GM12878 (cell line): ENCODE measurements around the gene SRI. TPM values are rescaled to one million over a fixed set of nuclear protein-coding genes. Genes with fewer than 3 reads are reported as not detected.

Source experiments
- ATAC-seq: fragments of 200-7000 bp; cut with Tn5 transposase; 3 replicates; pipeline ENCODE4 v1.9.1; 2020; ENCODE audit warnings: mild to moderate bottlenecking, moderate library complexity
- BruUV-seq: library from RNA; stranded (reverse); fragments of 400-500 nt; replicated peaks from 2 replicates; lab custom pipeline; 2021; lab: Mats Ljungman, UMichigan
- CTCF ChIA-PET: fragments of 300-600 bp; sonication (Branson Sonifier 250); formaldehyde crosslinking; extraction: SDS; loops from one replicate; lab custom pipeline; 2021; ENCODE audit warnings: inconsistent platforms; lab: Yijun Ruan, JAX
- POLR2A ChIA-PET: fragments of 350-600 bp; formaldehyde crosslinking; extraction: SDS; loops from one replicate; lab custom pipeline; 2021; ENCODE audit warnings: inconsistent platforms; lab: Charles Lee
- RAD21 ChIA-PET: fragments of 300-600 bp; sonication (Branson Sonifier 250); formaldehyde crosslinking; loops from one replicate; lab custom pipeline; 2023; ENCODE audit warnings: antibody characterized with exemption; ENCODE audit not compliant: unreplicated experiment; lab: Charles Lee
- SMC1A ChIA-PET: fragments of 300-600 bp; sonication (Branson Sonifier 250); formaldehyde crosslinking; loops from one replicate; lab custom pipeline; 2023; ENCODE audit not compliant: unreplicated experiment, uncharacterized antibody; lab: Charles Lee
- DNase-seq: peaks from one replicate; pipeline ENCODE4 v3.0.0-alpha.2; 2011; ENCODE audit warnings: low read depth, low spot score
- FAIRE-seq: peaks from 3 replicates; lab custom pipeline; 2011; peaks lifted over from hg19 to GRCh38; lab: Jason Lieb, UNC
- H2AFZ ChIP-seq: 2 replicates; pipeline ENCODE4 v1.6.0; 2011; ENCODE audit warnings: low read depth, low read length, control low read depth; ENCODE audit not compliant: control insufficient read depth
- H3K27ac ChIP-seq: 2 replicates; pipeline ENCODE4 v1.5.1; 2011; ENCODE audit warnings: control low read depth; ENCODE audit not compliant: control insufficient read depth, insufficient read depth
- H3K27me3 ChIP-seq, 2 experiments: replicated peaks in 1 of 2; 2 replicates each; pipeline versions ENCODE4 v1.6.0 to v1.6.1; 2011; ENCODE audit warnings: low read length in 1 of 2; ENCODE audit not compliant: control insufficient read depth in 2 of 2, insufficient read depth in 2 of 2
- H3K36me3 ChIP-seq, 2 experiments: 2 replicates each; pipeline ENCODE4 v1.5.1; 2011; ENCODE audit warnings: low read length in 1 of 2; ENCODE audit not compliant: control insufficient read depth in 2 of 2, insufficient read depth in 2 of 2
- H3K4me1 ChIP-seq: 2 replicates; pipeline ENCODE4 v1.6.1; 2011; ENCODE audit warnings: mild to moderate bottlenecking, low read length, moderate library complexity, mixed read lengths; ENCODE audit not compliant: control insufficient read depth, insufficient read depth
- H3K4me2 ChIP-seq: 2 replicates; pipeline ENCODE4 v1.6.0; 2011; ENCODE audit warnings: control low read depth; ENCODE audit not compliant: control insufficient read depth, insufficient read depth
- H3K4me3 ChIP-seq: fragments of 200-600 bp; sonication (generic); 2 replicates; pipeline ENCODE4 v1.5.1; 2016
- H3K79me2 ChIP-seq: 2 replicates; pipeline ENCODE4 v1.6.0; 2011; ENCODE audit warnings: low read length; ENCODE audit not compliant: control insufficient read depth, insufficient read depth
- H3K9ac ChIP-seq: 2 replicates; pipeline ENCODE4 v1.8.0; 2011; ENCODE audit warnings: low read length, control low read depth, mixed read lengths; ENCODE audit not compliant: control insufficient read depth, insufficient read depth
- H3K9me3 ChIP-seq: replicated peaks from 3 replicates; pipeline ENCODE4 v1.5.1; 2011; ENCODE audit warnings: mild to moderate bottlenecking, low read length; ENCODE audit not compliant: control insufficient read depth, insufficient read depth
- H4K20me1 ChIP-seq: 2 replicates; pipeline ENCODE4 v1.6.0; 2011; ENCODE audit not compliant: control insufficient read depth, insufficient read depth
- BHLHE40 ChIP-seq, 2 experiments: fragments of 450-650 bp in 1 of 2; IDR thresholded peaks; 2 replicates each; pipeline ENCODE4 v1.6.1; 2011 to 2017; ENCODE audit warnings: low read depth in 2 of 2, borderline replicate concordance in 1 of 2, improper control_type of control experiment in 1 of 2, low read length in 1 of 2, mild to moderate bottlenecking in 1 of 2
- CHD4 ChIP-seq: fragments of 200-600 bp; sonication (generic); IDR thresholded peaks from 2 replicates; pipeline ENCODE4 v1.6.1; 2016; ENCODE audit warnings: mild to moderate bottlenecking
- EGR1 ChIP-seq, 2 experiments: IDR thresholded peaks; 1 replicate in 1 of 2; 2 replicates in 1 of 2; pipeline ENCODE4 v1.6.1; 2011 to 2012; ENCODE audit warnings: low read depth in 2 of 2, low read length in 2 of 2, borderline replicate concordance in 1 of 2, mild to moderate bottlenecking in 1 of 2, moderate library complexity in 1 of 2
- ETV6 ChIP-seq, 2 experiments: fragments of 450-650 bp in 1 of 2; IDR thresholded peaks in 1 of 2; conservative IDR thresholded peaks in 1 of 2; 2 replicates each; pipeline ENCODE4 v1.6.1; 2014; ENCODE audit warnings: antibody characterized with exemption in 1 of 2, borderline replicate concordance in 1 of 2, low read depth in 1 of 2, mild to moderate bottlenecking in 1 of 2, moderate library complexity in 1 of 2
- FOXK2 ChIP-seq: fragments of 450-650 bp; IDR thresholded peaks from 2 replicates; pipeline ENCODE4 v1.6.1; 2017; ENCODE audit warnings: mild to moderate bottlenecking, moderate library complexity
- HSF1 ChIP-seq: fragments of 150-350 bp; IDR thresholded peaks from 2 replicates; pipeline ENCODE4 v1.6.1; 2014; ENCODE audit warnings: mild to moderate bottlenecking, low read depth, low read length
- KAT2A ChIP-seq: conservative IDR thresholded peaks from 2 replicates; pipeline ENCODE4 v1.6.1; 2011; ENCODE audit warnings: low read depth, low read length; ENCODE audit not compliant: control insufficient read depth
- POU2F2 ChIP-seq: IDR thresholded peaks from 3 replicates; pipeline ENCODE4 v1.6.1; 2011; ENCODE audit warnings: low read depth, mild to moderate bottlenecking, low read length, borderline replicate concordance
- SRF ChIP-seq, 2 experiments: IDR thresholded peaks; 2 replicates each; pipeline ENCODE4 v1.6.1; 2011; ENCODE audit warnings: low read depth in 2 of 2, low read length in 2 of 2, mild to moderate bottlenecking in 1 of 2, moderate library complexity in 1 of 2
- WGBS: methylation state at CpG from one replicate; pipeline ENCODE4 v1.1.6; 2016; ENCODE audit warnings: low lambda C conversion rate; ENCODE audit not compliant: insufficient replicate concordance, insufficient coverage; ENCODE audit errors: missing lambda C conversion rate; 5-methylcytosine and 5-hydroxymethylcytosine counted together
- in situ Hi-C: fragments of 300-500 bp; cut with MboI; formaldehyde crosslinking; loops from 9 replicates; pipeline ENCODE4 v1.14.3; 2018; ENCODE audit warnings: mixed read lengths
- intact Hi-C: fragments of 100-400 bp; cut with micrococcal nuclease; formaldehyde crosslinking; loops from one replicate; pipeline ENCODE4 v1.14.2; 2022; ENCODE audit not compliant: unreplicated experiment
- polyA plus RNA-seq, 11 experiments: library from polyadenylated mRNA; depleted of rRNA in 4 of 11; unstranded in 6 of 11; stranded (reverse) in 5 of 11; fragments of >200 nt; fragmentation: Nextera tagmentation in 4 of 11; fragmentation: Illumina TruSeq in 1 of 11; extraction: Ambion mirVana in 4 of 11; extraction: Trizol in 1 of 11; gene quantifications; 1 replicate in 1 of 11; 2 replicates in 10 of 11; pipeline versions ENCODE4 v1.2.1 to v1.2.3, GENCODE V29; 2011 to 2016; ENCODE audit warnings: inconsistent platforms in 2 of 11, missing spikeins in 2 of 11, low read depth in 1 of 11
- total RNA-seq, 4 experiments: library from RNA; depleted of rRNA in 3 of 4; stranded (reverse); fragments of >200 nt in 3 of 4; fragmentation: Illumina TruSeq in 1 of 4; extraction: Trizol in 1 of 4; gene quantifications; 2 replicates each; pipeline versions ENCODE4 v1.2.1 to v1.2.3, GENCODE V29; 2013 to 2021

SRI gene
- total and polyA plus RNA-seq, 10 of the 15 experiments (the other 5 are each of a cell fraction or from before 2014, with no cell fraction given): 94.7 to 588 (median 242) TPM

GRCh38 chr7:88183051-88183450 lies 36.8 kb downstream of the SRI start:
- RAD21 ChIA-PET: interaction anchor here (1.1 kb wide), 1 partner anchor 10 kb away, joined by 4 read pairs; no protein-coding TSS in a partner anchor
- CTCF ChIA-PET: interaction anchor here (1.1 to 4.2 kb wide), 2 partner anchors 13 kb away, joined by 3 to 21 read pairs; no protein-coding TSS in a partner anchor
- intact Hi-C loops (no loop called here), in situ Hi-C loops (no loop called here)
- H3K4me3 ChIP-seq: no peak overlapping the region
- no peak for ATAC-seq
- no peaks in the 10 kb centered on the region for H4K20me1 ChIP-seq
- H3K4me1 ChIP-seq: peaks cover 5% of the 10 kb centered on the region; the same call in 1 of the 2 replicates
- H2AFZ ChIP-seq: no peak overlapping the region
- H3K9ac ChIP-seq: no peak overlapping the region
- H3K36me3 ChIP-seq: no peaks in the 10 kb centered on the region; a peak in 1 of 4 replicates
- no peak for FAIRE-seq
- H3K79me2 ChIP-seq: no peaks in the 10 kb centered on the region
- POLR2A ChIA-PET: interaction anchor here (1.5 kb wide), 1 partner anchor 24 kb away, joined by 5 read pairs; no protein-coding TSS in a partner anchor
- no peak overlapping the region for H3K4me2 ChIP-seq
- SMC1A ChIA-PET: no interaction called here
- H3K27ac ChIP-seq: no peak overlapping the region
- no TSS peak for BruUV-seq
- TF ChIP-seq SRF (IDR thresholded peaks at IDR 0.05; ENCODE audit: low read depth in 2 of 2, low read length in 2 of 2) (no peak), POU2F2 (no peak), HSF1 (no peak), BHLHE40 (IDR thresholded peaks at IDR 0.05; ENCODE audit: borderline replicate concordance in 1 of 2, low read depth in 2 of 2, low read length in 1 of 2) (no peak), EGR1 (IDR thresholded peaks at IDR 0.05; ENCODE audit: borderline replicate concordance in 1 of 2, low read depth in 2 of 2, low read length in 2 of 2) (no peak), KAT2A (no peak), ETV6 (conservative IDR thresholded peaks at IDR 0.05 in 1 of 2, IDR thresholded peaks at IDR 0.05 in 1 of 2; ENCODE audit: borderline replicate concordance in 1 of 2, low read depth in 1 of 2) (no peak), CHD4 (no peak), FOXK2 (no peak)
- TF ChIP-seq, all 136 proteins: peak for 0
- no peak for DNase-seq
- WGBS: 100% methylated on average over 1 of the region's 1 CpG
- no peaks in the 10 kb centered on the region for H3K9me3 ChIP-seq
- no peaks in the 10 kb centered on the region for H3K27me3 ChIP-seq
